Activated T-helper 1 cell treated with anti-CD3 and anti-CD28 coated beads, Interleukin-12 subunit alpha, Interleukin-12 subunit beta, Interleukin-2, Interleukin-4 antibody, amounts not matched to agents 30 ng/mL and 10 ng/mL and 1 ng/mL, durations not matched to agents 14 hours and 24 hours and 36 hours (primary cell): ENCODE results near the gene TNFAIP8L1. TPM values are rescaled to one million over a fixed set of nuclear protein-coding genes. Genes with fewer than 3 reads are reported as not detected.

Experiments used
- DNase-seq: peaks from one replicate; pipeline ENCODE4 v3.0.0; 2021; ENCODE audit warnings: low spot score
- H3K27ac Mint-ChIP-seq: one replicate; pipeline ENCODE4 v1.8.0; 2021; ENCODE audit warnings: mild to moderate bottlenecking, mixed read lengths
- H3K27me3 Mint-ChIP-seq: one replicate; pipeline ENCODE4 v1.8.0; 2022; ENCODE audit warnings: mild to moderate bottlenecking, moderate library complexity, mixed read lengths; ENCODE audit not compliant: insufficient read depth
- H3K36me3 Mint-ChIP-seq: one replicate; pipeline ENCODE4 v1.8.0; 2021; ENCODE audit warnings: low read depth, mixed read lengths
- H3K4me1 Mint-ChIP-seq: one replicate; pipeline ENCODE4 v1.8.0; 2021; ENCODE audit warnings: low read depth, mixed read lengths
- H3K4me3 Mint-ChIP-seq: one replicate; pipeline ENCODE4 v1.8.0; 2021; ENCODE audit warnings: mild to moderate bottlenecking, moderate library complexity, mixed read lengths
- H3K9me3 Mint-ChIP-seq: one replicate; pipeline ENCODE4 v1.8.0; 2021; ENCODE audit warnings: mixed read lengths
- intact Hi-C: fragments of 100-400 bp; cut with micrococcal nuclease; formaldehyde crosslinking; loops from one replicate; pipeline ENCODE4 v1.15.1; 2024
- total RNA-seq: library from RNA; stranded (reverse); gene quantifications from 2 replicates; pipeline ENCODE4 v1.2.3, GENCODE V29; 2022

TNFAIP8L1 gene
- total RNA-seq, 1 donor from 2014 or later, result 13.2 TPM

DNA sequence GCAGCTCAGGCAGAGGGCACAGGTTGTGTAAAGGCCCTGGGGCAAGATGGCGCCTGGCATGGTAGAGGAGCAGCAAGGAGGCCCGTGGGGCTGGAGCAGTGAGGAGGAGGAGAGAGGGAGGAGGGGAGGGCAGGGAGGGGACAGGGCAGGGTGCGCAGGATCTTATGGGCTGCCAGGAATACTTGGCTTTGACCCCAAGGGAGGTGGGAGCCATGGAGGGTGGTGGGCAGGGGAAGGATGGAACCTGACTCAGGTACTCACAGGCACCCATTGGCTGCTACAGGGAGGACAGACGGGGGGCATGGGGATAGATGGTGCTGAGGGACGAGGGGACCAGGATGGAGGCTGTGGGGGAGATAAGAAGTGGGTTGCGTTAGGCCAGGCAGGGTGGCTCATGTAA is 3.3 kb downstream of the TNFAIP8L1 start:
- intact Hi-C loops, result no loop called here
- H3K27ac Mint-ChIP-seq, result no peak overlapping the region
- no peaks in the 10 kb centered on the region for H3K9me3 Mint-ChIP-seq

GRCh38 chr19:4645718-4646117 is 6.4 kb downstream of the TNFAIP8L1 start:
- no peak overlapping the region for H3K27ac Mint-ChIP-seq
- DNase-seq, result no peak
- peaks cover 5% of the 10 kb centered on the region for H3K36me3 Mint-ChIP-seq
- intact Hi-C loops, result no loop called here
- H3K4me1 Mint-ChIP-seq, result peaks cover 6% of the 10 kb centered on the region
- no peaks in the 10 kb centered on the region for H3K9me3 Mint-ChIP-seq
- H3K27me3 Mint-ChIP-seq, result no peaks in the 10 kb centered on the region
- no peak overlapping the region for H3K4me3 Mint-ChIP-seq

More for the DNA sequence above, 3.3 kb downstream of the TNFAIP8L1 start:
- Mint-ChIP-seq H3K4me3 (peak overlapping the region; percentile 7), H3K4me1 (peaks cover 20% of the 10 kb centered on the region), H3K27me3 (no peaks in the 10 kb centered on the region), H3K36me3 (peaks cover 5% of the 10 kb centered on the region)
- no peak for DNase-seq

DNA sequence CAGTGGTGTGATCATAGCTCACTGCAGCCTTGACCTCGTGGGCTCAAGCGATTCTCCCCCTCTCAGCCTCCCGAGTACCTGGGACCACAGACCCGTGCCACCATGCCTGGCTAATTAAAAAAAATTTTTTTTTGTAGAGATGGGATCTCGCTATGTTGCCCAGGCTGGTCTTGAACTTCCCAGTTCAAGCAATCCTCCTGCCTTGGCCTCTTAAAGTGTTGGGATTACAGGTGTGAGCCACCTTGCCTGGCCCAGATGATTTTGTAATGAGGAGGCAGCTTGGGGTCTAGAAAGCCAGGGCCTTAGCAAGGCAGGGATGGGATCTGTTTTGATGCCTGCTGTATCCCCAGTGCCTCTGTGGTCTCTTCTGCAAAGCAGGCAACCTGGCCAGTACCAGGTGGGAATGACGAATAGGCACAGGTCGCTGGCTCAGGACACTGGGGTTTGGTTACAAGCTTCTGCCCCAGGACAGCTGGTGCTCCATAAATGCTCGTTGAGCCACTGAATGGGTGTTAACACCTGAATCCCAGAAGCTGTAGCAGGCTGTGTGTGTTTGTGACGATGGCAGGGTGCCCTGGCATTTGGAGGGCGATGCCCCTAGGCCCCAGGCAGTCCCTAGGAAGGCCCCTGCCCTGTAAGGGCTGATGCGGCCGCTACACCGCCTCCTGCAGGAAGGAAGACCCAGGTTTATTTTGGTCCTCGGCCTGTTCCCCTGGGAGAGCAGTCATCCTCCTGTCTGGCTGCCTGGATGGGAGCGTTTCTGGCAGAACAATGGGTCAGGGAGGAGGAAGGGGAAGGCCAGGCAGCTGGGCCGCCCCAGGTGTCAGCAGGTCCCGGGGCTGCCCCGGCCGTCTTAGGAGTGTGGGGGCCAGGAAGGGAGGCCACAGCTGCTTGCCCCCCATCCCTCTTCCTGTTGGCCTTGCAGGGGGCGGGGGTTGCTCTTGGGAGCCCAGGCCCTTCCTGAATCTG is 8.6 kb downstream of the TNFAIP8L1 start:
- intact Hi-C loops, result no loop called here
- H3K4me1 Mint-ChIP-seq, result no peaks in the 10 kb centered on the region
- DNase-seq, result no peak
- no peaks in the 10 kb centered on the region for H3K9me3 Mint-ChIP-seq
- no peak overlapping the region for H3K27ac Mint-ChIP-seq
- H3K27me3 Mint-ChIP-seq, result no peaks in the 10 kb centered on the region
- no peak overlapping the region for H3K4me3 Mint-ChIP-seq
- peaks cover 5% of the 10 kb centered on the region for H3K36me3 Mint-ChIP-seq

DNA sequence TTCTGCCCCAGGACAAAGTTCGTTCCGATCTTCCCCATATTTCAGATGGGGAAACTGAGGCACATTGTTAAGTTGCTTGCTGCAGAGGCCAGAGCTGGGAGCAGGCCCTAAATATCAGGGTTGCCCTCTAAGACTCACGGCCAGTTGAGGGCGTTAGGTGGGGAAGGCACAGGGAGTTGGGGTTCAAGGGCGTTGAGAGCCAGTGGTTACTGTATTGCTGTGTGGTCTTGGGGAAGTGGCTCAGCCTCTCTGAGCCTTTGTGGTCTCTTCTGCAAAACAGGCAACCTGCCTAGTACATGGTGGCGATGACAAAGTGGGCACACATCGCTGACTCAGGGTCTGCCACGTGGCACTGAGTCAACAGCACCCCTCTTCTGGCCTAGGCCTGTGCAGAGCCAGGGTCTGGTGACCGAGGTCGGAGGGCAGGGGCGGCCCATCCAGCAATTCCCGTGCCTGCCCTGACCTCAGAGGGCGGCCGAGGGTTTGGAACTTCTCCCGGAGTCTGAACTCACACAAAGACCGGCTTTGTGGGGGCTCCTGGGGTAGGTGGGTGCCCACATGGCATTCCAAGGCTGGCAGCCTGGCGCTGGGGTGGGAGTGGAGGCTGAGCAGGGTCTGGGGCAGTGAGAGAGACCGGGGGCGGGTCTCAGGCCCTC is 10.2 kb downstream of the TNFAIP8L1 start:
- intact Hi-C loops, result no loop called here
- Mint-ChIP-seq H3K27me3 (no peaks in the 10 kb centered on the region), H3K4me3 (no peak overlapping the region), H3K4me1 (no peaks in the 10 kb centered on the region), H3K27ac (no peak overlapping the region), H3K36me3 (peaks cover 8% of the 10 kb centered on the region), H3K9me3 (no peaks in the 10 kb centered on the region)
- DNase-seq, result no peak

- H3K4me1 Mint-ChIP-seq, result no peaks in the 10 kb centered on the region
- no peak overlapping the region for H3K4me3 Mint-ChIP-seq
- H3K9me3 Mint-ChIP-seq, result no peaks in the 10 kb centered on the region
- intact Hi-C loops, result no loop called here
- no peak for DNase-seq
- H3K36me3 Mint-ChIP-seq, result peaks cover 13% of the 10 kb centered on the region
- no peaks in the 10 kb centered on the region for H3K27me3 Mint-ChIP-seq
- no peak overlapping the region for H3K27ac Mint-ChIP-seq
Measured at GRCh38 chr19:4650159-4650558, 10.8 kb downstream of the TNFAIP8L1 start.

GRCh38 chr19:4652075-4652474 is 12.8 kb downstream of the TNFAIP8L1 start:
- intact Hi-C loops, result no loop called here
- Mint-ChIP-seq H3K27ac (no peak overlapping the region), H3K9me3 (no peaks in the 10 kb centered on the region), H3K4me1 (no peaks in the 10 kb centered on the region), H3K36me3 (peaks cover 12% of the 10 kb centered on the region), H3K27me3 (no peaks in the 10 kb centered on the region), H3K4me3 (no peak overlapping the region)
- DNase-seq, result no peak

DNA sequence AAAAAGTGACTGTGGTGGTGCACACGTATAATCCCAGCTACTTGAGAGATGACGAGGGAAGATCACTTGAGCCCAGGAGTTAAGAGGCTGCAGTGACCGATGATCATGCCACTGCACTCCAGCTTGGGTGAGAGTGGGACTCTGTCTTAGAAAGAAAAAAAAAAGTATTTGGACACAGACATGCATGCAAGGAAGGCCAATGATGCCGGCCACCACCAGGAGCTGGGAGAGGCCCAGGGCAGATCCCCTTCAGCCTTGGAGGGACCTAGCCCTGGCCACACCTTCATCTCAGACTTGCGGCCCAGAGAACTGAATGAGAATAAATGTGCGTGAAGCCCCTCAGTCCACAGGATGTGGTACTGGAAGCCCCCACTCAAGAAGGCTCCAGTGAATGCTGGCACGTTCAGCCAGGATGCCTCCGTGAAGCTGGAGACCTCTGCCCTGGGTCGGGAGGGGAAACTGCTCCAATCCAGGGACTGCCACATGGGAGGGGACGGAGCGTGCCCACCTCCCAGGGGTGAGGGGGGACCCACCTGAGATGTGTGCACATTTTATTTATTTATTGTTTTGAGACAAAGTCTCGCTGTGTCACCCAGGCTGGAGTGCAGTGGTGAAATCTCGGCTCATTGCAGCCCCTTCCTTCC is 14.6 kb downstream of the TNFAIP8L1 start:
- Mint-ChIP-seq H3K4me1 (no peaks in the 10 kb centered on the region), H3K36me3 (peaks cover 12% of the 10 kb centered on the region), H3K27me3 (no peaks in the 10 kb centered on the region), H3K27ac (no peak overlapping the region), H3K9me3 (no peaks in the 10 kb centered on the region), H3K4me3 (no peak overlapping the region)
- no peak for DNase-seq
- intact Hi-C loops, result no loop called here

DNA sequence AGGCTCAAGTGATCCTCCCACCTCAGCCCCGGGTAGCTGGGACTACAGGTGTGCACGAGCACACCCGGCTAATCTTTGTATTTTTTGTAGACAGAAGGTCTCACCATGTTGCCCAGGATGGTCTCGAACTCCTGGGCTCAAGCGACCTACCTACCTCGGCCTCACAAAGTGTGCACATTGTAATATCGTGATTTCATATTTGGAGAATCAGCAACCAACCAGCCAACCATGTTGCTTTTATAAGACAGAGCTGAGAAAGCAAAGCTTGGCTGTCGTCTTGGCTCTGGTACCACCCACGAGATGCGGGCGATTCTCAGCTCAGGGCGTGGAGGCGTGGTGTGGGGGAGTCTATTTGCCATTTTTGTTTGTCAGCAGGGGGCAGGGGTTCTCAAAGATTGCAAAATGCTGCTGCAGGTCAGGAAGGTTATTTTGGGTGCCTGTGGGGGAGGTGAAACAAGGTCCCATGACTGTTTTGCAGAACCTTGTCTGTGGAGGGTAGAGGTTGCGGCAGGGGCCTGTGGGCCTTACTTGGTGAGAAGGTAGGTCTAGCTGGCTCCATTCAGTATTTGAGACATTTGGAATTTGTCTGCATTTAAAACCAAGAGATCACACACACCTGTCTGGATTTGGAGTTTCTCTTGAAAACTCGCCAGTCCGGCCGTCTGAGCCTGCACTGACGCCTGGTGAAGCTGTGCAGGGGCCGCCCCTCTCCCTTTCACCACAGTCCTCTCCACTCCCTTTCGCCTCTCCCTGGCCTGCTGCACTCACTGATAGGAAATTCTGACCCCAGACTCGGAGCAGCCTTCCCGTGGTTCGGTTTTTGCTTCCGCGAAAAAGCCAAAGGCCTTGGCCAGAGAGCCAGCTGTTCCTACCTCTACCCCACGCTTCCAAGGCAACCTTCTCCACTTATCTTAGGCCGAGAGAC is 15.4 kb downstream of the TNFAIP8L1 start:
- H3K4me1 Mint-ChIP-seq, result peaks cover 2% of the 10 kb centered on the region
- no peak overlapping the region for H3K4me3 Mint-ChIP-seq
- H3K27me3 Mint-ChIP-seq, result no peaks in the 10 kb centered on the region
- DNase-seq, result no peak
- peaks cover 13% of the 10 kb centered on the region for H3K36me3 Mint-ChIP-seq
- intact Hi-C loops, result no loop called here
- H3K27ac Mint-ChIP-seq, result no peak overlapping the region
- H3K9me3 Mint-ChIP-seq, result no peaks in the 10 kb centered on the region

- Mint-ChIP-seq H3K36me3 (peaks cover 22% of the 10 kb centered on the region), H3K4me1 (peaks cover 5% of the 10 kb centered on the region), H3K9me3 (no peaks in the 10 kb centered on the region), H3K27ac (no peak overlapping the region), H3K27me3 (no peaks in the 10 kb centered on the region), H3K4me3 (no peak overlapping the region)
- intact Hi-C loops, result no loop called here
- no peak for DNase-seq
Measured at GRCh38 chr19:4656102-4656501, 16.8 kb downstream of the TNFAIP8L1 start.

- Mint-ChIP-seq H3K4me3 (no peak overlapping the region), H3K4me1 (peaks cover 5% of the 10 kb centered on the region), H3K36me3 (peaks cover 22% of the 10 kb centered on the region), H3K9me3 (no peaks in the 10 kb centered on the region), H3K27ac (no peak overlapping the region), H3K27me3 (no peaks in the 10 kb centered on the region)
- no peak for DNase-seq
- intact Hi-C loops, result no loop called here
Measured at GRCh38 chr19:4657262-4657661, 17.9 kb downstream of the TNFAIP8L1 start.

DNA sequence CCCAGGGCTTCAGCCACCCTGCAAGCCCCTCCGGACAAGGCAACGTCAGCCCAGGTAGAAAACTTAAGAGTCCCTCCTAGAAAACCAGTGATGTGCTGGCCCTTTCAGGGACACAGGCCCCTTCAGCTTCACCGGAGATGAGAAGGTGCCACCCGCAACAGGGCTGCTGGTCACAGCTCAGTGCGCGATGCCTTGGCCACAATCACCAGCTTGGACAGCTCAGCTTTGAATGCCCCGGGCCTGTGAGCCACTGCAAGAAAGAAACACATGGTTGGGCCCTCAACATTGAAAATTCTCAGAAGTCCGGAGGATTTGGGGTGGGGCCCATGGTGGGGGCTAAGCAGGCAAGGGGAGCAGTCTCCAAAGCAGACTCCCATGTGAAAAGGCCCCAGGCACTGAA is 18.5 kb downstream of the TNFAIP8L1 start:
- no peak overlapping the region for H3K4me3 Mint-ChIP-seq
- H3K27me3 Mint-ChIP-seq, result no peaks in the 10 kb centered on the region
- DNase-seq, result no peak
- peaks cover 5% of the 10 kb centered on the region for H3K4me1 Mint-ChIP-seq
- peaks cover 22% of the 10 kb centered on the region for H3K36me3 Mint-ChIP-seq
- H3K9me3 Mint-ChIP-seq, result no peaks in the 10 kb centered on the region
- H3K27ac Mint-ChIP-seq, result peak overlapping the region; percentile 29
- intact Hi-C loops, result no loop called here

- H3K4me1 Mint-ChIP-seq, result peaks cover 5% of the 10 kb centered on the region
- no peak overlapping the region for H3K4me3 Mint-ChIP-seq
- no peak overlapping the region for H3K27ac Mint-ChIP-seq
- no peaks in the 10 kb centered on the region for H3K9me3 Mint-ChIP-seq
- H3K27me3 Mint-ChIP-seq, result no peaks in the 10 kb centered on the region
- DNase-seq, result no peak
- intact Hi-C loops, result no loop called here
- peaks cover 13% of the 10 kb centered on the region for H3K36me3 Mint-ChIP-seq
Measured at GRCh38 chr19:4660181-4660791, 21.0 kb downstream of the TNFAIP8L1 start.
